WTC11 (cell line): ENCODE results near the gene PCDHGA6. TPM values are rescaled to one million over a fixed set of nuclear protein-coding genes. Genes with fewer than 3 reads are reported as not detected.

Source experiments
- ATAC-seq: fragments of 200-7000 bp; cut with Tn5 transposase; 2 replicates; pipeline ENCODE4 v1.10.0; 2021; ENCODE audit warnings: mild to moderate bottlenecking, moderate library complexity
- CTCF ChIA-PET: fragments of 300-600 bp; sonication (Branson Sonifier 250); formaldehyde crosslinking; loops from one replicate; lab custom pipeline; 2021; ENCODE audit warnings: antibody characterized with exemption; lab: Charles Lee
- POLR2A ChIA-PET: fragments of 350-600 bp; sonication (Branson Sonifier 250); formaldehyde crosslinking; loops from one replicate; lab custom pipeline; 2021; ENCODE audit warnings: antibody characterized with exemption; lab: Charles Lee
- DNase-seq: peaks from one replicate; pipeline ENCODE4 v3.0.0; 2021; ENCODE audit warnings: low spot score
- H3K27ac Mint-ChIP-seq: 2 replicates; pipeline ENCODE4 v1.8.0; 2021; ENCODE audit warnings: mixed read lengths
- H3K27me3 Mint-ChIP-seq: 2 replicates; pipeline ENCODE4 v1.8.0; 2021; ENCODE audit warnings: low read depth, mild to moderate bottlenecking, moderate library complexity, mixed read lengths
- H3K36me3 Mint-ChIP-seq: 2 replicates; pipeline ENCODE4 v1.8.0; 2021; ENCODE audit warnings: mixed read lengths
- H3K4me1 Mint-ChIP-seq: 2 replicates; pipeline ENCODE4 v1.8.0; 2022; ENCODE audit warnings: mixed read lengths
- H3K4me3 Mint-ChIP-seq: 2 replicates; pipeline ENCODE4 v1.8.0; 2021; ENCODE audit warnings: mild to moderate bottlenecking, moderate library complexity, mixed read lengths
- H3K9me3 Mint-ChIP-seq: 2 replicates; pipeline ENCODE4 v1.8.0; 2021; ENCODE audit warnings: mixed read lengths
- CBFB ChIP-seq: sonication (generic); formaldehyde crosslinking; IDR thresholded peaks from 2 replicates; pipeline ENCODE4 v1.8.1; 2022; ENCODE audit warnings: mild to moderate bottlenecking, low read depth, missing genetic modification reagents
- FOXK1 ChIP-seq: sonication (generic); formaldehyde crosslinking; IDR thresholded peaks from 2 replicates; pipeline ENCODE4 v1.8.0; 2022; ENCODE audit warnings: mild to moderate bottlenecking, moderate library complexity, missing genetic modification reagents
- GABPB1 ChIP-seq: sonication (generic); formaldehyde crosslinking; IDR thresholded peaks from 2 replicates; pipeline ENCODE4 v1.8.1; 2023; ENCODE audit warnings: mild to moderate bottlenecking, missing genetic modification reagents
- JUN ChIP-seq: sonication (generic); formaldehyde crosslinking; IDR thresholded peaks from 2 replicates; pipeline ENCODE4 v1.8.0; 2023; ENCODE audit warnings: mild to moderate bottlenecking, missing genetic modification reagents
- MYBL2 ChIP-seq: sonication (generic); formaldehyde crosslinking; IDR thresholded peaks from 2 replicates; pipeline ENCODE4 v1.8.1; 2023; ENCODE audit warnings: mild to moderate bottlenecking, moderate library complexity, missing genetic modification reagents
- PRRX2 ChIP-seq: fragments of 250-450 bp; sonication (Bioruptor Pico); IDR thresholded peaks from 2 replicates; pipeline ENCODE4 v1.8.0; 2021; ENCODE audit warnings: mild to moderate bottlenecking
- SMAD4 ChIP-seq: sonication (generic); formaldehyde crosslinking; IDR thresholded peaks from 2 replicates; pipeline ENCODE4 v1.8.0; 2022; ENCODE audit warnings: mild to moderate bottlenecking, missing genetic modification reagents
- SP1 ChIP-seq: sonication (generic); formaldehyde crosslinking; conservative IDR thresholded peaks from 2 replicates; pipeline ENCODE4 v1.8.1; 2022; ENCODE audit warnings: missing genetic modification reagents
- TEAD1 ChIP-seq: sonication (generic); formaldehyde crosslinking; IDR thresholded peaks from 2 replicates; pipeline ENCODE4 v1.8.0; 2022; ENCODE audit warnings: mild to moderate bottlenecking, missing genetic modification reagents
- ZBTB21 ChIP-seq: sonication (generic); formaldehyde crosslinking; IDR thresholded peaks from 2 replicates; pipeline ENCODE4 v1.8.1; 2023; ENCODE audit warnings: mild to moderate bottlenecking, missing genetic modification reagents, borderline replicate concordance
- ZNF317 ChIP-seq: sonication (generic); formaldehyde crosslinking; IDR thresholded peaks from 2 replicates; pipeline ENCODE4 v1.8.1; 2023; ENCODE audit warnings: low read depth, mild to moderate bottlenecking, moderate library complexity, missing genetic modification reagents, borderline replicate concordance
- ZNF423 ChIP-seq: fragments of 250-450 bp; sonication (Bioruptor Pico); IDR thresholded peaks from 2 replicates; pipeline ENCODE4 v2.1.2; 2022; ENCODE audit warnings: mild to moderate bottlenecking, moderate library complexity
- total RNA-seq: library from RNA; stranded (reverse); gene quantifications from 3 replicates; pipeline ENCODE4 v1.2.3, GENCODE V29; 2021
- TF ChIP-seq, protein P1 (sequence below): sonication (generic); formaldehyde crosslinking; IDR thresholded peaks from 2 replicates; pipeline ENCODE4 v1.8.1; 2022; ENCODE audit warnings: missing genetic modification reagents, borderline replicate concordance
- TF ChIP-seq, protein P2 (sequence below): fragments of 200-600 bp; IDR thresholded peaks from 2 replicates; pipeline ENCODE4 v1.8.0; 2022; ENCODE audit warnings: antibody characterized with exemption
- TF ChIP-seq, protein P3 (sequence below): sonication (generic); formaldehyde crosslinking; IDR thresholded peaks from 2 replicates; pipeline ENCODE4 v1.8.0; 2023; ENCODE audit warnings: mild to moderate bottlenecking, missing genetic modification reagents
- TF ChIP-seq, protein P4 (sequence below): fragments of 250-450 bp; sonication (Bioruptor Pico); conservative IDR thresholded peaks from 2 replicates; pipeline ENCODE4 v1.9.0; 2021; ENCODE audit warnings: mild to moderate bottlenecking
- TF ChIP-seq, protein P5 (sequence below): sonication (generic); formaldehyde crosslinking; IDR thresholded peaks from 2 replicates; pipeline ENCODE4 v1.8.0; 2023; ENCODE audit warnings: missing genetic modification reagents

The PCDHGA6 gene
- total RNA-seq, 1 experiment from 2014 or later: 3.3 TPM

DNA sequence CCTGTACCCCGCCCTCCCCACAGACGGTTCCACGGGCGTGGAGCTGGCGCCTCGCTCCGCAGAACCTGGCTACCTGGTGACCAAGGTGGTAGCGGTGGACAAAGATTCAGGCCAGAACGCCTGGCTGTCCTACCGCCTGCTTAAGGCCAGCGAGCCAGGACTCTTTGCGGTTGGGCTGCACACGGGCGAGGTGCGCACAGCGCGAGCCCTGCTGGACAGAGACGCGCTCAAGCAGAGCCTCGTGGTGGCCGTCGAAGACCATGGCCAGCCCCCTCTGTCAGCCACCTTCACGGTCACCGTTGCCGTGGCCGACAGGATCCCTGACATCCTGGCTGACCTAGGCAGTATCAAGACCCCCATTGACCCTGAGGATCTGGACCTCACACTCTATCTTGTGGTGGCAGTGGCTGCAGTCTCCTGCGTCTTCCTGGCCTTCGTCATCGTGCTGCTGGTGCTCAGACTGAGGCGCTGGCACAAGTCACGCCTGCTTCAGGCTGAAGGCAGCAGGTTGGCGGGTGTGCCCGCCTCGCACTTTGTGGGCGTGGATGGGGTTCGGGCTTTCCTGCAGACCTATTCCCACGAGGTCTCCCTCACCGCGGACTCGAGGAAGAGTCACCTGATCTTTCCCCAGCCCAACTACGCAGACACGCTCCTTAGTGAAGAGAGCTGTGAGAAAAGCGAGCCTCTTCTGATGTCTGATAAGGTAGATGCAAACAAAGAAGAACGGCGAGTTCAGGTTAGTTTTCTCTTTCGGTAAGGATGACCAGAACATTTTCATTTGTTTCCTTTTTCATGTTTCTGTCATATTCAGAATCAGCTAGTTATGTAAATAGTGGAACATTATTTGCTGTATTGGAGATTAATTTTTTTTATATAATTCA is 7.4 kb upstream of the PCDHGA6 start:
- Mint-ChIP-seq H3K9me3 (peaks cover 57% of the 10 kb centered on the region), H3K36me3 (peaks cover 63% of the 10 kb centered on the region), H3K4me1 (peaks cover 24% of the 10 kb centered on the region), H3K27me3 (peaks cover 14% of the 10 kb centered on the region)
- DNase-seq: no peak
- no peak for ATAC-seq
- TF ChIP-seq PRRX2 (CRISPR knock-in tag): no peak
- no peak for TF ChIP-seq JUN (CRISPR knock-in tag)
- peak; percentile 30; the same call in 1 of the 2 replicates for TF ChIP-seq SMAD4
- no peak for TF ChIP-seq ZNF317 (CRISPR knock-in tag)
- TF ChIP-seq, protein P1, sequence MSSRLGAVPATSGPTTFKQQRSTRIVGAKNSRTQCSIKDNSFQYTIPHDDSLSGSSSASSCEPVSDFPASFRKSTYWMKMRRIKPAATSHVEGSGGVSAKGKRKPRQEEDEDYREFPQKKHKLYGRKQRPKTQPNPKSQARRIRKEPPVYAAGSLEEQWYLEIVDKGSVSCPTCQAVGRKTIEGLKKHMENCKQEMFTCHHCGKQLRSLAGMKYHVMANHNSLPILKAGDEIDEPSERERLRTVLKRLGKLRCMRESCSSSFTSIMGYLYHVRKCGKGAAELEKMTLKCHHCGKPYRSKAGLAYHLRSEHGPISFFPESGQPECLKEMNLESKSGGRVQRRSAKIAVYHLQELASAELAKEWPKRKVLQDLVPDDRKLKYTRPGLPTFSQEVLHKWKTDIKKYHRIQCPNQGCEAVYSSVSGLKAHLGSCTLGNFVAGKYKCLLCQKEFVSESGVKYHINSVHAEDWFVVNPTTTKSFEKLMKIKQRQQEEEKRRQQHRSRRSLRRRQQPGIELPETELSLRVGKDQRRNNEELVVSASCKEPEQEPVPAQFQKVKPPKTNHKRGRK (CRISPR knock-in tag): no peak
- TF ChIP-seq, all 79 proteins: peak for 1
- CTCF ChIA-PET: no interaction called here
- POLR2A ChIA-PET: no interaction called here
- no peak overlapping the region for H3K27ac Mint-ChIP-seq
- H3K4me3 Mint-ChIP-seq: no peak overlapping the region

DNA sequence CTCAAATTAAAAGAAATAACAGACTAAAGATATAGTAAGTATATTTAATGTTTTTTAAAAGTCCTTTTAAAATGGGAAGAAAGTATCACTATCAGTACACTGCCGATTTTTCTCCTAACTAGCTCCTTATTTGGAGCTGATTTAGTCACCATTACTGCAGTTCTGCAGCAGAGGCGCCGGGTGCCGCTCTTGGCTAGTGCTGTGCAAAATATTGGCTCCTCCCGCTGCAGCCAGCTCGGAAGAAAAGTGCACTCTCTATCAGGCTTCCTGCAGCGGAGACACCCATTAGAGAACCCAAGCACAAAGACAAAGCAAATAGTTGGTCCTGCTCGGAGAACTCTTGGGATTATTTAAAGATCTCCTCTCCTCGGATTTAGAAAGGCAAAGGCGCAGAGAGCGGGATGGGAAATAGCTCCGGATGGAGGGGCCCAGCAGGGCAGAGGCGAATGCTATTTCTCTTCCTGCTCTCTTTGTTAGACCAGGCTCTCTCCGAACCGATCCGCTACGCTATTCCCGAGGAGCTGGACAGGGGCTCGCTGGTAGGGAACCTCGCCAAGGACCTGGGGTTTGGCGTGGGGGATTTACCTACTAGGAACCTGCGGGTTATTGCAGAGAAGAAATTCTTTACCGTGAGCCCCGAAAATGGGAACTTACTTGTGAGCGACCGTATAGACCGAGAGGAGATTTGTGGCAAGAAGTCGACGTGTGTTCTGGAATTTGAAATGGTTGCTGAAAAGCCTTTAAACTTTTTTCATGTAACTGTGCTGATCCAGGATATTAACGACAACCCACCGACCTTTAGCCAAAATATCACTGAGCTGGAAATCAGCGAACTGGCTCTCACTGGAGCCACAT is 3.5 kb upstream of the PCDHGA6 start, which contains the start of gene PCDHGB3:
TSS of gene PCDHGB3 (plus strand) at position 249 of the 855 bp plus-strand sequence. CDS start at position 402, 153 bp downstream.
- H3K27me3 Mint-ChIP-seq: peaks cover 8% of the 10 kb centered on the region
- H3K4me1 Mint-ChIP-seq: peaks cover 5% of the 10 kb centered on the region
- peak; percentile 95 for ATAC-seq
- peak within 1 kb of the TSS; percentile 91 for H3K27ac Mint-ChIP-seq
- peak within 1 kb of the TSS; percentile 61 for H3K4me3 Mint-ChIP-seq
- peaks cover 61% of the 10 kb centered on the region for H3K36me3 Mint-ChIP-seq
- peaks cover 55% of the 10 kb centered on the region for H3K9me3 Mint-ChIP-seq
- TF ChIP-seq TEAD1 (CRISPR knock-in tag) (no peak), ZBTB21 (CRISPR knock-in tag) (no peak)
- DNase-seq: peak; percentile 56
- CTCF ChIA-PET: interaction anchor here (0.6 to 3.5 kb wide), 51 partner anchors 8 to 267 kb away, joined by 3 to 37 read pairs (median 6); partner anchors contain the start of genes DIAPH1, PCDHB10, PCDHB11 and PCDHB13
- POLR2A ChIA-PET: interaction anchor here (0.6 kb wide), 1 partner anchor 248 kb away, joined by 3 read pairs; the partner anchor contains the start of gene DIAPH1

DNA sequence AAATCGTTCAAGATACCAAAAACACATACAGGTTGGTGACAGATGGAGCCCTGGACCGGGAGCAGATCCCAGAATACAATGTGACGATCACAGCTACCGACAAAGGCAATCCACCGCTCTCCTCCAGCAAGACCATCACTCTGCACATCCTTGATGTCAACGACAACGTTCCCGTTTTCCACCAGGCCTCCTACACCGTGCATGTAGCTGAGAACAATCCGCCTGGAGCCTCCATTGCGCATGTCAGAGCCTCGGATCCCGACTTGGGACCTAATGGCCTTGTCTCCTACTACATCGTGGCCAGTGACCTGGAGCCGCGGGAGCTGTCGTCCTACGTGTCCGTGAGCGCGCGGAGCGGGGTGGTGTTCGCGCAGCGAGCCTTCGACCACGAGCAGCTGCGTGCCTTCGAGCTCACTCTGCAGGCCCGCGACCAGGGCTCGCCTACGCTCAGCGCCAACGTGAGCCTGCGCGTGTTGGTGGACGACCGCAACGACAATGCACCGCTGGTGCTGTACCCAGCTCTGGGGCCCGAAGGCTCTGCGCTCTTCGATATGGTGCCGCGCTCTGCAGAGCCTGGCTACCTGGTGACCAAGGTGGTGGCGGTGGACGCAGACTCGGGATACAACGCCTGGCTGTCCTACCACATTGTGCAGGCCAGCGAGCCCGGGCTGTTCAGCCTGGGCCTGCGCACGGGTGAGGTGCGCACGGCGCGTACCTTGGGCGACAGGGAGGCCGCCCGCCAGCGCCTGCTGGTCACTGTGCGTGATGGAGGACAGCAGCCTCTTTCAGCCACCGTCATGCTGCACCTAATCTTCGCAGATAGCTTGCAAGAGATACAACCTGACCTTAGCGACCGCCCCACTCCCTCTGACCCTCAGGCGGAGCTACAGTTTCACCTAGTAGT is 1.9 kb upstream of the PCDHGA6 start:
- CTCF ChIA-PET: interaction anchor here (1.0 to 3.5 kb wide), 10 partner anchors 16 to 192 kb away, joined by 3 to 37 read pairs (median 8); partner anchors contain the start of genes PCDHB14, PCDHB16, PCDHGA10 and PCDHGA2
- H3K27ac Mint-ChIP-seq: no peak overlapping the region
- no peak for TF ChIP-seq ZNF317 (CRISPR knock-in tag)
- TF ChIP-seq CBFB: no peak
- no peak for TF ChIP-seq MYBL2
- no peak for TF ChIP-seq ZNF423
- TF ChIP-seq, protein P2, sequence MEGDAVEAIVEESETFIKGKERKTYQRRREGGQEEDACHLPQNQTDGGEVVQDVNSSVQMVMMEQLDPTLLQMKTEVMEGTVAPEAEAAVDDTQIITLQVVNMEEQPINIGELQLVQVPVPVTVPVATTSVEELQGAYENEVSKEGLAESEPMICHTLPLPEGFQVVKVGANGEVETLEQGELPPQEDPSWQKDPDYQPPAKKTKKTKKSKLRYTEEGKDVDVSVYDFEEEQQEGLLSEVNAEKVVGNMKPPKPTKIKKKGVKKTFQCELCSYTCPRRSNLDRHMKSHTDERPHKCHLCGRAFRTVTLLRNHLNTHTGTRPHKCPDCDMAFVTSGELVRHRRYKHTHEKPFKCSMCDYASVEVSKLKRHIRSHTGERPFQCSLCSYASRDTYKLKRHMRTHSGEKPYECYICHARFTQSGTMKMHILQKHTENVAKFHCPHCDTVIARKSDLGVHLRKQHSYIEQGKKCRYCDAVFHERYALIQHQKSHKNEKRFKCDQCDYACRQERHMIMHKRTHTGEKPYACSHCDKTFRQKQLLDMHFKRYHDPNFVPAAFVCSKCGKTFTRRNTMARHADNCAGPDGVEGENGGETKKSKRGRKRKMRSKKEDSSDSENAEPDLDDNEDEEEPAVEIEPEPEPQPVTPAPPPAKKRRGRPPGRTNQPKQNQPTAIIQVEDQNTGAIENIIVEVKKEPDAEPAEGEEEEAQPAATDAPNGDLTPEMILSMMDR: no peak
- TF ChIP-seq ZBTB21 (CRISPR knock-in tag): no peak
- TF ChIP-seq SP1 (CRISPR knock-in tag): no peak
- no peak for TF ChIP-seq FOXK1 (CRISPR knock-in tag)
- TF ChIP-seq, protein P3, sequence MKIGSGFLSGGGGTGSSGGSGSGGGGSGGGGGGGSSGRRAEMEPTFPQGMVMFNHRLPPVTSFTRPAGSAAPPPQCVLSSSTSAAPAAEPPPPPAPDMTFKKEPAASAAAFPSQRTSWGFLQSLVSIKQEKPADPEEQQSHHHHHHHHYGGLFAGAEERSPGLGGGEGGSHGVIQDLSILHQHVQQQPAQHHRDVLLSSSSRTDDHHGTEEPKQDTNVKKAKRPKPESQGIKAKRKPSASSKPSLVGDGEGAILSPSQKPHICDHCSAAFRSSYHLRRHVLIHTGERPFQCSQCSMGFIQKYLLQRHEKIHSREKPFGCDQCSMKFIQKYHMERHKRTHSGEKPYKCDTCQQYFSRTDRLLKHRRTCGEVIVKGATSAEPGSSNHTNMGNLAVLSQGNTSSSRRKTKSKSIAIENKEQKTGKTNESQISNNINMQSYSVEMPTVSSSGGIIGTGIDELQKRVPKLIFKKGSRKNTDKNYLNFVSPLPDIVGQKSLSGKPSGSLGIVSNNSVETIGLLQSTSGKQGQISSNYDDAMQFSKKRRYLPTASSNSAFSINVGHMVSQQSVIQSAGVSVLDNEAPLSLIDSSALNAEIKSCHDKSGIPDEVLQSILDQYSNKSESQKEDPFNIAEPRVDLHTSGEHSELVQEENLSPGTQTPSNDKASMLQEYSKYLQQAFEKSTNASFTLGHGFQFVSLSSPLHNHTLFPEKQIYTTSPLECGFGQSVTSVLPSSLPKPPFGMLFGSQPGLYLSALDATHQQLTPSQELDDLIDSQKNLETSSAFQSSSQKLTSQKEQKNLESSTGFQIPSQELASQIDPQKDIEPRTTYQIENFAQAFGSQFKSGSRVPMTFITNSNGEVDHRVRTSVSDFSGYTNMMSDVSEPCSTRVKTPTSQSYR (CRISPR knock-in tag): no peak
- TF ChIP-seq, protein P4, sequence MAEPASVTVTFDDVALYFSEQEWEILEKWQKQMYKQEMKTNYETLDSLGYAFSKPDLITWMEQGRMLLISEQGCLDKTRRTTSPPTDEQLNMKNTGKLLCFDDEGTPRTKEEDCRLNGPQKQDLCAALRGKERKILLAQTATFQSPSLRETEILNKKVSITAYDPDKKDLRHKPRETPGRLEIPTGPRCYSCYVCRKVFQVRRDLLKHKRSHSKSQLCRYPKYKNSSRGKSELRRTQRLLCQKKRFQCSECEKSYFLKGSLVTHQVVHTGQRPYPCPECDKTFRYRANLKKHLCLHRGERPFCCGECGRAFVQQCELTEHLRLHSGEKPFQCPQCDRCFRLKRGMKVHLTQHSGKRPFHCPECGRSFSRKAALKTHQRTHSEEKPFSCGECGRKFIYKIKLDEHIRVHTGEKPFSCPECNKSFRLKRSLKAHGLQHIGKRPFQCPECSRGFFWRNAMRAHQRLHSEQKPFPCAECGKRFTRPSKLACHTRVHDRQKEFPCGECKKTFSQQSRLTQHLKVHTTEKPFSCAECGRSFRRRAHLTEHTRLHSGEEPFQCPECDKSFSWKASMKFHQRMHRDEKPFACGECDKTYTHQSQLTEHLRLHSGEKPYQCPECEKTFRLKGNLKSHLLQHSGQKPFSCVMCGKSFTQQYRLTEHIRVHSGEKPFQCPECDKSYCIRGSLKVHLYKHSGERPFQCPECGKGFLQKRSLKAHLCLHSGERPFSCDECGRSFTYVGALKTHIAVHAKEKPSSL (CRISPR knock-in tag): no peak
- TF ChIP-seq, protein P5, sequence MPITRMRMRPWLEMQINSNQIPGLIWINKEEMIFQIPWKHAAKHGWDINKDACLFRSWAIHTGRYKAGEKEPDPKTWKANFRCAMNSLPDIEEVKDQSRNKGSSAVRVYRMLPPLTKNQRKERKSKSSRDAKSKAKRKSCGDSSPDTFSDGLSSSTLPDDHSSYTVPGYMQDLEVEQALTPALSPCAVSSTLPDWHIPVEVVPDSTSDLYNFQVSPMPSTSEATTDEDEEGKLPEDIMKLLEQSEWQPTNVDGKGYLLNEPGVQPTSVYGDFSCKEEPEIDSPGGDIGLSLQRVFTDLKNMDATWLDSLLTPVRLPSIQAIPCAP (CRISPR knock-in tag): no peak
- no peak for TF ChIP-seq GABPB1 (CRISPR knock-in tag)

More for the DNA sequence above, 1.9 kb upstream of the PCDHGA6 start:
- Mint-ChIP-seq H3K9me3 (peaks cover 55% of the 10 kb centered on the region), H3K27me3 (peaks cover 9% of the 10 kb centered on the region), H3K4me3 (no peak overlapping the region), H3K36me3 (peaks cover 56% of the 10 kb centered on the region), H3K4me1 (peaks cover 5% of the 10 kb centered on the region)
- no peak for DNase-seq
- POLR2A ChIA-PET: no interaction called here
- ATAC-seq: no peak
